ENCODE data around the gene RBP4. TPM values are rescaled to one million over a fixed set of nuclear protein-coding genes. Genes with fewer than 3 reads are reported as not detected.

Gene RBP4
- polyA plus RNA-seq, 3 donors, result 0.25 to 0.64 TPM; not detected in 1

DNA sequence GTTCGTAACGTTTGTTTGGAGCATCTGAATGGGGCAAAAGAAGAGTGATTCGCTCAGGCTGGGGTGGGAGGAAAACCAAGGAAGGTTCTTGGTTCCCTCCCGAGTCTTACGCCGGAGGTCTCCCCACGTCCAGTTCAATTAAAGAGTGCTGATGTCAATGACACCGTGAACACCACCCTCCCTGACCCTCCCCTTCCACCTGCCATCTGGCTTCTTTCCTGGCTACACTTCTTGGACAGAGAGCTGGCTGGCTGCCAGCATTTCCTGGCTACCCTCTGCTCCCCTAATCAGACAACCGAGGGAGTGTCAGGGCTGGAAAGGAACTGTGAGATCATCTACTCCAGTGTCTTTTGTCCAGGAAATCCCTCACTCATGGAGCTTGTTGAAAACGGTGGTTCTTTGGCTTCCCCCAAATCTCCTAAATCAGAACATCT is 58.7 kb downstream of the RBP4 start:
- H3K4me1 ChIP-seq (ENCODE audit: control insufficient read depth in 1 of 2, insufficient read depth in 2 of 2, low read length in 2 of 2), result no peaks in the 10 kb centered on the region
- no peak for DNase-seq
- no peak overlapping the region for H3K4me3 ChIP-seq (replicated peaks in 1 of 3; ENCODE audit: low read depth in 2 of 3, low read length in 3 of 3)
- peak overlapping the region; percentile 53 for H2AFZ ChIP-seq (ENCODE audit: insufficient read depth, low read depth, low read length, poor library complexity, severe bottlenecking)
- H3K27ac Mint-ChIP-seq, result no peak overlapping the region
- H3K27me3 Mint-ChIP-seq (ENCODE audit: low read depth in 3 of 3), result peaks cover 2 to 25% (median 10%) of the 10 kb centered on the region in 3 donors
- H3K9me3 Mint-ChIP-seq, result peaks cover 0 to 5% (median 0%) of the 10 kb centered on the region in 7 donors
- H4K20me1 ChIP-seq (ENCODE audit: insufficient read depth, low read length), result no peaks in the 10 kb centered on the region
- TF ChIP-seq CTCF (IDR thresholded peaks at IDR 0.05), result peak; percentile 56
- H3K9ac ChIP-seq (ENCODE audit: insufficient read depth, low read length, poor library complexity, severe bottlenecking), result no peak overlapping the region
- H3K36me3 ChIP-seq (replicated peaks in 1 of 2; ENCODE audit: control insufficient read depth in 1 of 2, insufficient read depth in 2 of 2, low read length in 2 of 2), result no peaks in the 10 kb centered on the region
- 40% methylated on average over 4 of the region's 10 CpGs for WGBS (ENCODE audit: insufficient coverage)
- H3K27ac ChIP-seq (ENCODE audit: low read depth in 1 of 2, low read length in 2 of 2), result no peak overlapping the region
- no peaks in the 10 kb centered on the region for H3K27me3 ChIP-seq (ENCODE audit: control insufficient read depth in 2 of 2, insufficient read depth in 2 of 2, low read length in 2 of 2)
- intact Hi-C loops (cut with micrococcal nuclease), result no loop called here
- H3K9me3 ChIP-seq (replicated peaks in 1 of 2; ENCODE audit: control insufficient read depth in 1 of 2, insufficient read depth in 1 of 2, low read length in 2 of 2), result no peaks in the 10 kb centered on the region
- peaks cover 9% of the 10 kb centered on the region for H3K4me1 Mint-ChIP-seq
- peak overlapping the region in 1 of 2 donors; percentile 57 for H3K4me3 Mint-ChIP-seq
- H3K4me2 ChIP-seq (replicated peaks; ENCODE audit: extremely low read depth, low read length, poor library complexity, severe bottlenecking), result peak overlapping the region; percentile 32
- no peaks in the 10 kb centered on the region for H3K79me2 ChIP-seq (ENCODE audit: insufficient read depth, low read length)
- H3K36me3 Mint-ChIP-seq, result no peaks in the 10 kb centered on the region

Other genes starting within 250 kb of the RBP4 start
- gene MYOF, start 118.9 kb downstream of the RBP4 start, polyA plus RNA-seq, result 10 to 100 TPM in 2 of 3 donors, 1 to 10 TPM in 1; 9.7 to 29.1 (median 14.5) TPM
- gene CEP55, start 104.6 kb downstream of the RBP4 start, polyA plus RNA-seq, result under 1 TPM in 2 of 3 donors, not detected in 1; 0.05 to 0.26 TPM
- gene FFAR4, start 34.6 kb downstream of the RBP4 start, polyA plus RNA-seq, result 1 to 10 TPM in 2 of 3 donors, under 1 TPM in 1; 0.97 to 1.2 (median 1.1) TPM
- not detected for gene PDE6C, start 11.3 kb upstream of the RBP4 start, polyA plus RNA-seq
- gene FRA10AC1, start 101.4 kb upstream of the RBP4 start, polyA plus RNA-seq, result 1 to 10 TPM in 2 of 3 donors, under 1 TPM in 1; 0.95 to 7.2 (median 2.0) TPM
- under 1 TPM in 1 of 3 donors, not detected in 2; 0.03 TPM for gene LGI1, start 156.7 kb upstream of the RBP4 start, polyA plus RNA-seq